ENCODE results near the gene PDE6D.
"Not testable (repeated sequence)": the region's sequence is repeated elsewhere in the genome, so short reads cannot be mapped to it uniquely, and the experiment has no call there.

PDE6D gene

DNA sequence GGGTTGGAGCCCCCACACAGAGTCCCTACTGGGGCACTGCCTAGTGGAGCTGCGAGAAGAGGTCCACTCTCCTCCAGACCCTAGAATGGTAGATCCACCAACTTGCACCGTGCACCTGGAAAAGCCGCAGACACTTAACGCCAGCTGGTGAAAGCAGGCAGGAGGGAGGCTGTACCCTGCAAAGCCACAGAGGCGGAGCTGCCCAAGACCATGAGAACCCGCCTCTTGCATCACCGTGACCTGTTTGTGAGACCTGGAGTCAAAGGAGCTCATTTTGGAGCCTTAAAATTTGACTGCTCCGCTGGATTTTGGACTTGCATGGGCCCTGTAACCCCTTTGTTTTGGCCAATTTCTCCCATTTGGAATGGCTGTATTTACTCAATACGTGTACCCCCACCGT, 32.1 kb downstream of the PDE6D start:
- not testable (repeated sequence) for H3K36me3 ChIP-seq (ENCODE audit: insufficient read depth, low read length); H3K4me1 ChIP-seq (ENCODE audit: insufficient read depth, low read length); H3K9me3 ChIP-seq (ENCODE audit: control insufficient read depth, insufficient read depth, low read length); H3K9ac ChIP-seq (ENCODE audit: low read depth, low read length)

DNA sequence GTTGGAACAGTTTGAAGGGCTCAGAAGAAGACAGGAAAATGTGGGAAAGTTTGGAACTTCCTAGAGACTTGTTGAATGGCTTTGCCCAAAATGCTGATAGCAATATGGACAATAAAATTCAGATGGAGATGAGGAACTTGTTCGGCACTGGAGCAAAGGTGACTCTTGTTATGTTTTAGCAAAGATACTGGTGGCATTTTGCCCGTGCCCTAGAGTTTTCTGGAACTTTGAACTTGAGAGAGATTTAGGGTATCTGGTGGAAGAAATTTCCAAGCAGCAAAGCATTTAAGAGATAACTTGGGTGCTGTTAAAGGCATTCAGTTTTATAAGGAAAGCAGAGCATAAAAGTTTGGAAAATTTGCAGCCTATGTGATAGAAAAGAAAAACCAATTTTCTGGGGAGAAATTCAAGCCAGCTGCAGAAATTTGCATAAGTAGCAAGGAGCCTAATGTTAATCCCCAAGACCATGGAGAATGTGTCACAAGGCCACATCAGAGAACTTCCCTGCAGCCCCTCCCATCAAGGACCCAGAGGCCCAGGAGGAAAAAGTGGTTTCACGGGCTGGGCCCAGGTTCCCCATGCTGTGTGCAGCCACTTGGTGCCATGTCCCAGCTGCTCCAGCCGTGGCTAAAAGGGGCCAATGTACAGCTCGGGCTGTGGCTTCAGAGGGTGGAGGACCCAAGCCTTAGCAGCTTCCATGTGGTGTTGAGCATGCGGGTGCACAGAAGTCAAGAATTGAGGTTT, 32.8 kb downstream of the PDE6D start:
- not testable (repeated sequence) for H3K4me1 ChIP-seq (ENCODE audit: insufficient read depth, low read length); H3K9me3 ChIP-seq (ENCODE audit: control insufficient read depth, insufficient read depth, low read length)

DNA sequence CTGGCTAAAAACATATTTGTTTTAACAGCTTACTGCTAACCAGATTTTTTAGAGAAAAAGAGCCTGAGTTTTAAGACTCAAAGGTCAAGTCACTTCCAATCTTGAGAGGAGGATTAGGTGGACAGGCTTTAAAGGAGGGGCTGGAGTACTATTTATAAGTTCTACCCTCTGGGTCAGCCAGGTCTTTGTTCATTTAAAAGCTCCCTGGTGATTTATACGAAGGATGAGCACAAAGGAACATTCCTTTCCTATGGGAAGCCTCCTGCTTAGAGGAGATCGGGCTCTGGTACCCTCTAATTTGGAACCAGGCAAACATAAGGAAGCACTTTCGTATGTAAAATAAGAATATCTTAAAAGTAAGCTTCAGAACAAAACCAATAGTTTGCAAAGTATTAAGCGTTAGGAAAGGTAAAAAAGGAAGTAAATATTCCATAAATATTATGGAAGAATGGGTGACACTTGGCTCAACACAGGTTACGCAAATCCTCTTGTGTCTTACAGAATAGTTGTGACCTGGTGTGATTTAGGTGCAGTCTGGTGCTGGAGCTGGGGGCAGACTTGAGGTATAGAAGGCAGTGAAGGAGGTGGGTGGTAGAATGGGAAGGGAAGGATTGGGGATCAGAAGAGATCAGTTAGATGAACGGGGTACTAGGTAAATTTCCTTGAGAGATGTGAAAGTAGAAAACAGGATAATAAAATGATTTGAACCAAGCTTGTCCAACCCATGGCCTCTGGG, 35.6 kb downstream of the PDE6D start:
- Histone ChIP-seq H3K4me1 (ENCODE audit: insufficient read depth, low read length) (peaks cover 8% of the 10 kb centered on the region), H3K9me3 (ENCODE audit: control insufficient read depth, insufficient read depth, low read length) (no peaks in the 10 kb centered on the region), H3K36me3 (ENCODE audit: insufficient read depth, low read length) (no peaks in the 10 kb centered on the region), H3K9ac (ENCODE audit: low read depth, low read length) (no peak overlapping the region)

More for the DNA sequence above, 32.8 kb downstream of the PDE6D start:
- H3K9ac ChIP-seq (ENCODE audit: low read depth, low read length); H3K36me3 ChIP-seq (ENCODE audit: insufficient read depth, low read length): not testable (repeated sequence)

DNA sequence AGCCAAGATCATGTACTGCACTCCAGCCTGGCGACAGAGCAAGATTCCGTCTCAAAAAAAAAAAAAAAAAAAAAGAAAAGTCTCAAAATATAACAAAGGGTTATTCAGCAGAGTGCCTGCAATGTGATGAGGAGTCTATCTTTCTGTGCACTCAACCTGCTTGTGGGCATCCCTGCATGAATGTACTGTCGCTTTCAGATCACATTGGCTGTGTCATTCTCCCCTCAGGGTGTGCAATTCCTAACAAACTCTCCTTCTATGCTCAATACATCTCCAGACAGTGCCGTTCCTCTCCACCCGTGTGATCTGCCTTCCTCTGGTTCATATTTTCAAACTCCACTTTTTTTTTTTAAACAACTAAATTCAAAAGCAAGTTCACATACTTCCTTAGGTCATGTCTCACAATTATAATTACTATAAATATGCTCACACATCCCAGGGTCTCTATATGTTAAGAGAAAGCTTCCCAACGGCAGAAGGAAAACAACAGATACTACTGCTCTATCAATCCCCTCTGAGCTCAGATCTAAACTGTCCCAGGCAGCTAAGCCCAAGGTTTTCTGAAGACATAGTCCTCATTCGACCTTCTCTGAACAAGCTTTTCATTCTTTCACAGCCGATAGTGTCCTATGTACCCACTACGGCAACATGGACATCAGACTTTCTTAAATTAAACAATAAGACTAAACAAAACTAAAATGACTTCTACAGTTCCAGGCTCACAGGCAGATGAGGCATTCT, 37.5 kb downstream of the PDE6D start:
- H3K9me3 ChIP-seq (ENCODE audit: control insufficient read depth, insufficient read depth, low read length): no peaks in the 10 kb centered on the region
- no peaks in the 10 kb centered on the region for H3K36me3 ChIP-seq (ENCODE audit: insufficient read depth, low read length)
- peaks cover 8% of the 10 kb centered on the region for H3K4me1 ChIP-seq (ENCODE audit: insufficient read depth, low read length)
- no peak overlapping the region for H3K9ac ChIP-seq (ENCODE audit: low read depth, low read length)

DNA sequence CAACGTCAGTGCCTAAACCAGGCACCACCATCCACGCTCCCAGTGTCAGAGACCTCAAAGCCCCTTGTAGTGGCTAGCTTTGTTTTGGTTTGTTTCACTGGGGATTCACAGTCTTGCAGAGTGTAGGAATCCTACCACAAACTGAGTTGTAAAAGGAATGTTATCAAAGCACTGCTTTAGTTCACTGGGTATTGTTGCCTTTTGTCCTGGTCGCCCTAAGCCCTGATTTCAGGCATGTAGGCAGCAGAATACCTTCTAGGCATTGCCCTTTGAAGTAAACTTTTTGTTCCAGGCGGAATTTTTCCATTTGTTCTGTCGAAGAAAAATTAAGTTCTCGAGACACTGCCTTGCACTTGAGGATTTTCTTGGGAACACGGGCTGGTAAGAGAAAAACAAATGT, 43.3 kb downstream of the PDE6D start:
- no peaks in the 10 kb centered on the region for H3K36me3 ChIP-seq (ENCODE audit: insufficient read depth, low read length)
- no peak overlapping the region for H3K9ac ChIP-seq (ENCODE audit: low read depth, low read length)
- H3K9me3 ChIP-seq (ENCODE audit: control insufficient read depth, insufficient read depth, low read length): no peaks in the 10 kb centered on the region

DNA sequence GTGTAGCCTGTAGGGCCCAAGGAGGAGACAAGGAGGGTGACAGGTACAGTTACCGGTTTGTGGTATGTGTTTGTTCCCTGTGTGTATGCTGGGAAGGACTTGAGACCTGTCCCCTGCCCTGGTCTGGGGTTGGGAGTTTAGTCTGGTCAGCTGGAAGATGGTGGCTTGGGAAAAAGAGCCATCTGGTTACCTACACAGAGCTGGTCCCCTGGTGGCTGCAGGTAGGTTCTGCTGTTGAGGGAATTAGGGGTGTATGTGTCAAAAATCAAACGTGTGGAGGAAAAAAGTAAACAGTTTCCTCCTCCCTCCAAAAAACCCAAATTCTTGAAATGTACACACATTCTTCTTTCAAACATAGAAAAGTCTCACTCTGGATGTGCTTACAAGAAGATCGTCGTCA, 48.5 kb downstream of the PDE6D start:
- no peaks in the 10 kb centered on the region for H3K4me1 ChIP-seq (ENCODE audit: insufficient read depth, low read length)
- H3K36me3 ChIP-seq (ENCODE audit: insufficient read depth, low read length): peaks cover 2% of the 10 kb centered on the region
- H3K9ac ChIP-seq (ENCODE audit: low read depth, low read length): no peak overlapping the region
- no peaks in the 10 kb centered on the region for H3K9me3 ChIP-seq (ENCODE audit: control insufficient read depth, insufficient read depth, low read length)

More for the DNA sequence above, 43.3 kb downstream of the PDE6D start:
- no peaks in the 10 kb centered on the region for H3K4me1 ChIP-seq (ENCODE audit: insufficient read depth, low read length)

DNA sequence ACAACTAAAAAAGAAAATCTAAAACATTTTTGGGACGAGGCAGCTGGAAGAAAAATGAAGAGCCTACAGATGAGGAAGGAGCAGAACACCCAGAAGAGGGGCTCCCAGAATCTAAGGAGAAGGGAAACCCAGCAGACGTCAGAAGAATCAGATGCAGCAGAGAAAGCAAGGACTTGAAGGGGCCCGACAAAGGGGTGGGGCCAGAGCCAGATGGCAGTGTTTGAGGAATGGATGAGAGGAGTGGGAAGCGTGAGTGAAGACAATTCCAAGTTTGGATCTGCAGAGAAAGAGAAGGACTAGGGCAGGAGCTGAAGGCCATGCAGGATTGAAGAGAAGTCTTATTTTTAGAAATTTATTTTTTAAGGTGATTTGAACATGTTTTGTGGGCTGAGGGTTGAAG, 53.5 kb downstream of the PDE6D start:
- Histone ChIP-seq H3K4me1 (ENCODE audit: insufficient read depth, low read length) (no peaks in the 10 kb centered on the region), H3K9ac (ENCODE audit: low read depth, low read length) (no peak overlapping the region), H3K9me3 (ENCODE audit: control insufficient read depth, insufficient read depth, low read length) (no peaks in the 10 kb centered on the region), H3K36me3 (ENCODE audit: insufficient read depth, low read length) (peaks cover 2% of the 10 kb centered on the region)

DNA sequence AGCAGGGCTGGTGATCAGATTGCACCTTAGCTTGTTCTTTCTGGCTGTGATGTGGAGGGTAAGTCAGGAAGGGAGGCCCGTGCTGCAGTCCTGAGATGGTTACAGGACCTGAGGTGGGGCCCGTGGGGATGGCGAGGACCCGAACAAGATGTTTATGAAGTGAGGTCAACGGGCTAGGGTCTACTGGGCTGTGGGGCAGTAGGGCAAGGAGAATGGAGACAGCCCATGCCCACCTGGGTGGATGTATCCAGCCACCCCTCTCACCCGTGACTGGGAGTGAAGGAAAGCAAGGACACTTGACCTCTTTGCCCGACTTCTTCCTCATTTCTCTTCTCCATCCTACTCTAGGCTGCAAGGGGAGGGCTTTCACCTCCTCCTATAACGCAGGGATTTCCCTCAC, 54.8 kb downstream of the PDE6D start:
- Histone ChIP-seq H3K9ac (ENCODE audit: low read depth, low read length) (no peak overlapping the region), H3K9me3 (ENCODE audit: control insufficient read depth, insufficient read depth, low read length) (no peaks in the 10 kb centered on the region), H3K4me1 (ENCODE audit: insufficient read depth, low read length) (no peaks in the 10 kb centered on the region), H3K36me3 (ENCODE audit: insufficient read depth, low read length) (no peaks in the 10 kb centered on the region)

DNA sequence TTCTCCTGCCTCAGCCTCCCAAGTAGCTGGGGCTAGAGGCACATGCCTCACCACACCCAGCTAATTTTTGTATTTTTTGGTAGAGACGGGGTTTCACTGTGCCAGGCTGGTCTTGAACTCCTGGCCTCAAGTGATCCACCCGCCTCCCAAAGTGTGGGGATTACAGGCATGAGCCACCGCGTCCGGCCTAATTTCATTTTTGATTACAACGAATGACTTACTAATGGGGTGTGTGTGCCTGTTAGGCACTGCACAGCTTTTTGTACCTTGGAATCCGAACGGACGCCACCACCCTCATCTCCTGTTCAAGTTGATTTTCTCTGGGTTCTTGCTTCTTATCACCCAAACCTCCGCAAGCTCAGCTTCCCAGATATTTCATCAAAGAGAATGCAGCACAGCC, 55.6 kb downstream of the PDE6D start:
- H3K9me3 ChIP-seq (ENCODE audit: control insufficient read depth, insufficient read depth, low read length): no peaks in the 10 kb centered on the region
- H3K4me1 ChIP-seq (ENCODE audit: insufficient read depth, low read length): no peaks in the 10 kb centered on the region
- no peaks in the 10 kb centered on the region for H3K36me3 ChIP-seq (ENCODE audit: insufficient read depth, low read length)
- H3K9ac ChIP-seq (ENCODE audit: low read depth, low read length): no peak overlapping the region

DNA sequence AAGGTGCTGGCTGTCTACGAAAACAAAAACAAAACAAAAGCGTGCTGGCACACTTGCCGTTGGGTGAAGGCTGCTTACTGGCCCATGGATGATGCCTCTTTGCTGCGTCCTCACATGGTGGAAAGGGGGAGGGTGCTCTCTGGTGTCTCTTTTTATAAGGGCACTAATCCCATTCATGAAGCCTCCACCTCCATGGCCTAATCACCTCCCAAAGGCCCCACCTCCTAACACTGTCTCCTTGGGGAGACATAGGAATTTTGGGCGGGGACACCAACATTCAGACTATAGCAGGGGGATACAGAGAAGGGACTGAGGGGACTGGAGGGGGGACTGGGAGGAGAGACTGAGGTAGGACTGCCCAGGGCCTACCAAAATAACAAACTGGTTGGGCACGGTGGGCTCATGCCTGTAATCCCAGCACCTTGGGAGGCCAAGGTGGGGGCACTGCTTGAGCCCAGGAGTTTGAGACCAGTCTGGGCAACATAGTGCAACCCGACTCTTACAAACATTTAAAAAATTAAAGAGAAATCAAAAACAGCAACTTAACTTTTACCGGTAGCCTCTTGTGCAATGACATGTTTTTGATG, 58.3 kb downstream of the PDE6D start:
- Histone ChIP-seq H3K9ac (ENCODE audit: low read depth, low read length) (no peak overlapping the region), H3K4me1 (ENCODE audit: insufficient read depth, low read length) (peaks cover 4% of the 10 kb centered on the region; the same call in 1 of the 2 replicates), H3K36me3 (ENCODE audit: insufficient read depth, low read length) (no peaks in the 10 kb centered on the region), H3K9me3 (ENCODE audit: control insufficient read depth, insufficient read depth, low read length) (no peaks in the 10 kb centered on the region)

DNA sequence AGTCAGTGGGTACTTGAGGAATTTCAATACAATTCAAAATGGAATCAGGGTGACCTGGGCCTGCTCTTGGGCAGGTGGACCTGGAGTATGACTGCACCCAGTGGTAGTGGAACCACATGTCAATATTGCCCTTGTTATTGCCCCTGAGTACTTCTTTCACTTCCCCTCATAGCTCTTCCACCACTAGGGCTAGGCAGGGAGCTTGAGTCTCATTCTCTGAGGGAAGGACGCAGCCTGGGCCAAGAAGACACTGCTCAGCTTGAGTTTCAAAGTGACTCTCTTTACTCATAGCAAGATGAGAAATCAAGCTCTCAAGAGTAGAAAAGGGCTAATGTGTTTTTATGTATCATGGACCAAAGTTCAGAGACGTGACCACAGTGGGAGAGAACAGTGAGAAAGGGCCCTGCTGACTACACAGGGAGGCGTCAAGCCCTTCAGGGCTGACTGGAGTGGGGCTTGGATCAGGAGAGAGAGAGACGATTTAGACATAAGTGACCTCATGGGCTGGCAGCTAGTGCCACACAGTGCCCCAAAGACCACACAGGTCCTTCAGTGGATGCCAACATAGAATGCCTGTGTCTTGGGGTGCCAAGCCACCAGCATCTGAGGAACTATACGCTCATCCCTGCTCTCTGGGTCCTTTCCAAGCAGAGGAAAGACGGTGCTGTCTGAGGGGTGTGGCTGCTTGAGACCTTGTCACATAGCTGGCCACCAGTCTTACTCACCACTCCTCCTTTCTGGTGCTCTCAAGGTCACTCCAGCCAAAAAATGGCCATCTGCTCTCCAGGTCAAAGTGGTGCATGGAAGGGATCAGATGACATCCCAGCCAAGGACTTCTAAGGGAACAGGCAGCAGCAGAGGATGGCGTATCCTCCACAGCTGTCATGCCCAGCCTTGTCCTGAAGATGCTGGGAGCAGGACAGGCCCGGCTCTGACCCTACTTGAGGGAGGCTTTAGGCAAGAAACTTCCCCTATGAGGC, 59.8 kb downstream of the PDE6D start:
- Histone ChIP-seq H3K9ac (ENCODE audit: low read depth, low read length) (no peak overlapping the region), H3K4me1 (ENCODE audit: insufficient read depth, low read length) (peaks cover 9% of the 10 kb centered on the region; the same call in 1 of the 2 replicates), H3K36me3 (ENCODE audit: insufficient read depth, low read length) (no peaks in the 10 kb centered on the region), H3K9me3 (ENCODE audit: control insufficient read depth, insufficient read depth, low read length) (no peaks in the 10 kb centered on the region)

DNA sequence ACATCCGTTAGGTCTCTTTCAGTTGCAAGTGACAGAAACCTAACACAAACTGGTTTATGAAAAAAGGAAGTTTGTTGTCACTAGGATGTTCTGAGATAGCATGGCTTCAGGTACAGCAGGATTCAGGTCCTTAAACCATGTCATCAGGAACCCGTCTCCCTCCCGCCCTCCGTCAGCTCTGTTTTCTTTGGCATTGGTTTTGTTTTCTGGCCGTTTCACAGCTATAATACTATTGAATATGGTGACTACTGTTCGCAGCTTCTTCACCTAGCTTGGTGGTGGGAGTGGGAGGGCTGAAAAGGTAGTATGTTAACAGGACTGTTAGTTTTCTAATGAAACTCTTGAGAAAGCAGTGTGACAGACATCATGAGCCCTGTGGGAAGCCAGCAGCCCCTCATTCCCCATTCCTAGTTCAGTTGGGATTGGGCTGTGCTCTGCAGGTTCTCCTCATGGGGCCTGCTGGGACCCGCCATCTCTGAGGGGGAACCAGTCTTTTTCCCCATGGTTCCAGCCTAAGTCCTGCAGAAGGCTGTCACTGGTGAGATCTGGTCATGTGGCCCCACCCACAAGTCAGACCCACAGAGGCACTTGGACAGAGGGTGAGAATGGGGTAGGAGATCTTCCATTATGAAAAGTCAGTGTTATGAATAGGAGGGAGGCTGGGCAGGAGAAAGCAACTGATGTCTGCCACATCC, 60.6 kb downstream of the PDE6D start:
- Histone ChIP-seq H3K9me3 (ENCODE audit: control insufficient read depth, insufficient read depth, low read length) (no peaks in the 10 kb centered on the region), H3K4me1 (ENCODE audit: insufficient read depth, low read length) (peaks cover 10% of the 10 kb centered on the region; the same call in 1 of the 2 replicates), H3K9ac (ENCODE audit: low read depth, low read length) (no peak overlapping the region), H3K36me3 (ENCODE audit: insufficient read depth, low read length) (no peaks in the 10 kb centered on the region)

DNA sequence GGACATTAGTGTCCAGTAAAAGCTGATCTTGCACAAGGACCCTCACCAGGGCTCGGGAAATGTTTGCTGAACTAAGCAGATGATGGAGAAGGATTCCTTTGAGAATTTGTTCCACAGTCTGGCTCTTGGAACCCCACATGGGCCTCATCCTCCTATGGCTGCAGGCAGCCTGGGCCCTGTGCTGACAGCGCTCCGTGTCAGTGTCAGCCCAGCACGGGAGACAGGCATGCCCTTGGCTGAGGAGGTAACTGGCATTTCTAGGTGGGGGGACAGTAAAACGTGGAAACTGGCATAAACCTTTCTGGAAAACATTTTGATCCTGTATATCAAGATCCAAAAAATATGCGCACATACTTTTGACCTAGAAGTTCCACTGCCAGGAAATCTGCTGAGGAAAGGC, 62.3 kb downstream of the PDE6D start:
- Histone ChIP-seq H3K4me1 (ENCODE audit: insufficient read depth, low read length) (peaks cover 10% of the 10 kb centered on the region; the same call in 1 of the 2 replicates), H3K9me3 (ENCODE audit: control insufficient read depth, insufficient read depth, low read length) (no peaks in the 10 kb centered on the region), H3K9ac (ENCODE audit: low read depth, low read length) (no peak overlapping the region), H3K36me3 (ENCODE audit: insufficient read depth, low read length) (no peaks in the 10 kb centered on the region)
